Large intestine (tissue), 3 donors: ENCODE results near the gene PURA. TPM values are rescaled to one million over a fixed set of nuclear protein-coding genes. Genes with fewer than 3 reads are reported as not detected.

Source experiments
- DNase-seq, 2 donors: peaks; one replicate each; pipeline versions ENCODE4 v3.0.0 to v3.0.0-alpha.2; 2013
- H3K27ac ChIP-seq: one replicate; pipeline ENCODE4 v1.5.1; 2013; ENCODE audit warnings: low read length
- H3K27me3 ChIP-seq: 2 replicates; pipeline ENCODE4 v1.6.1; 2013; ENCODE audit warnings: low read length; ENCODE audit not compliant: control insufficient read depth, insufficient read depth
- H3K36me3 ChIP-seq: 2 replicates; pipeline ENCODE4 v1.6.1; 2013; ENCODE audit warnings: low read length; ENCODE audit not compliant: control insufficient read depth, insufficient read depth
- H3K4me1 ChIP-seq: one replicate; pipeline ENCODE4 v1.6.1; 2013; ENCODE audit warnings: low read length; ENCODE audit not compliant: control insufficient read depth, insufficient read depth
- H3K4me3 ChIP-seq: one replicate; pipeline ENCODE4 v1.5.1; 2013; ENCODE audit warnings: low read length
- H3K9me3 ChIP-seq: one replicate; pipeline ENCODE4 v1.6.1; 2013; ENCODE audit warnings: mild to moderate bottlenecking, low read depth, low read length, moderate library complexity; ENCODE audit not compliant: control insufficient read depth
- WGBS: methylation state at CpG from one replicate; pipeline ENCODE4 v1.1.5; 2013; ENCODE audit warnings: low lambda C conversion rate; ENCODE audit not compliant: insufficient coverage; 5-methylcytosine and 5-hydroxymethylcytosine counted together
- polyA plus RNA-seq: library from polyadenylated mRNA; unstranded; fragments of 120-200 nt; gene quantifications from one replicate; pipeline ENCODE4 v1.2.1, GENCODE V29; 2013

The PURA gene
- polyA plus RNA-seq, 1 donor: 16.0 TPM

DNA sequence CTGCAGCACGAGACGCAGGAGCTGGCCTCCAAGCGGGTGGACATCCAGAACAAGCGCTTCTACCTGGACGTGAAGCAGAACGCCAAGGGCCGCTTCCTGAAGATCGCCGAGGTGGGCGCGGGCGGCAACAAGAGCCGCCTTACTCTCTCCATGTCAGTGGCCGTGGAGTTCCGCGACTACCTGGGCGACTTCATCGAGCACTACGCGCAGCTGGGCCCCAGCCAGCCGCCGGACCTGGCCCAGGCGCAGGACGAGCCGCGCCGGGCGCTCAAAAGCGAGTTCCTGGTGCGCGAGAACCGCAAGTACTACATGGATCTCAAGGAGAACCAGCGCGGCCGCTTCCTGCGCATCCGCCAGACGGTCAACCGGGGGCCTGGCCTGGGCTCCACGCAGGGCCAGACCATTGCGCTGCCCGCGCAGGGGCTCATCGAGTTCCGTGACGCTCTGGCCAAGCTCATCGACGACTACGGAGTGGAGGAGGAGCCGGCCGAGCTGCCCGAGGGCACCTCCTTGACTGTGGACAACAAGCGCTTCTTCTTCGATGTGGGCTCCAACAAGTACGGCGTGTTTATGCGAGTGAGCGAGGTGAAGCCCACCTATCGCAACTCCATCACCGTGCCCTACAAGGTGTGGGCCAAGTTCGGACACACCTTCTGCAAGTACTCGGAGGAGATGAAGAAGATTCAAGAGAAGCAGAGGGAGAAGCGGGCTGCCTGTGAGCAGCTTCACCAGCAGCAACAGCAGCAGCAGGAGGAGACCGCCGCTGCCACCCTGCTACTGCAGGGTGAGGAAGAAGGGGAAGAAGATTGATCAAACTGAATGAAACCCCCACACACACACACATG lies 654 bp downstream of the PURA start:
- peaks cover 5% of the 10 kb centered on the region for H3K9me3 ChIP-seq
- H3K27ac ChIP-seq: peak overlapping the region; percentile 96
- H3K4me3 ChIP-seq: peak overlapping the region; percentile 75
- peaks cover 32% of the 10 kb centered on the region for H3K27me3 ChIP-seq
- peak; percentile 53 to 84 for DNase-seq
- H3K4me1 ChIP-seq: peaks cover 7% of the 10 kb centered on the region
- H3K36me3 ChIP-seq: no peaks in the 10 kb centered on the region
- no CpG with 5 or more reads among the region's 65 CpGs for WGBS

GRCh38 chr5:140115186-140115500 lies 1.2 kb downstream of the PURA start:
- H3K27ac ChIP-seq: peak overlapping the region; percentile 96
- H3K4me3 ChIP-seq: peak overlapping the region; percentile 75
- WGBS: no CpG with 5 or more reads among the region's 1 CpG
- H3K27me3 ChIP-seq: peaks cover 30% of the 10 kb centered on the region
- peaks cover 7% of the 10 kb centered on the region for H3K4me1 ChIP-seq
- no peak for DNase-seq
- no peaks in the 10 kb centered on the region for H3K36me3 ChIP-seq
- H3K9me3 ChIP-seq: peaks cover 5% of the 10 kb centered on the region

GRCh38 chr5:140116716-140117115 lies 2.8 kb downstream of the PURA start:
- no peak for DNase-seq

GRCh38 chr5:140117523-140117922 lies 3.6 kb downstream of the PURA start:
- Histone ChIP-seq H3K9me3 (peaks cover 5% of the 10 kb centered on the region), H3K36me3 (no peaks in the 10 kb centered on the region), H3K4me3 (no peak overlapping the region), H3K27me3 (peaks cover 10% of the 10 kb centered on the region), H3K27ac (no peak overlapping the region), H3K4me1 (peaks cover 7% of the 10 kb centered on the region)
- WGBS: 60% methylated on average over 1 of the region's 3 CpGs
- no peak for DNase-seq

More at GRCh38 chr5:140116716-140117115, 2.8 kb downstream of the PURA start:
- peaks cover 5% of the 10 kb centered on the region for H3K9me3 ChIP-seq
- peaks cover 18% of the 10 kb centered on the region for H3K27me3 ChIP-seq
- no peak overlapping the region for H3K4me3 ChIP-seq
- no CpG with 5 or more reads among the region's 2 CpGs for WGBS
- peaks cover 7% of the 10 kb centered on the region for H3K4me1 ChIP-seq
- H3K27ac ChIP-seq: no peak overlapping the region
- H3K36me3 ChIP-seq: no peaks in the 10 kb centered on the region

DNA sequence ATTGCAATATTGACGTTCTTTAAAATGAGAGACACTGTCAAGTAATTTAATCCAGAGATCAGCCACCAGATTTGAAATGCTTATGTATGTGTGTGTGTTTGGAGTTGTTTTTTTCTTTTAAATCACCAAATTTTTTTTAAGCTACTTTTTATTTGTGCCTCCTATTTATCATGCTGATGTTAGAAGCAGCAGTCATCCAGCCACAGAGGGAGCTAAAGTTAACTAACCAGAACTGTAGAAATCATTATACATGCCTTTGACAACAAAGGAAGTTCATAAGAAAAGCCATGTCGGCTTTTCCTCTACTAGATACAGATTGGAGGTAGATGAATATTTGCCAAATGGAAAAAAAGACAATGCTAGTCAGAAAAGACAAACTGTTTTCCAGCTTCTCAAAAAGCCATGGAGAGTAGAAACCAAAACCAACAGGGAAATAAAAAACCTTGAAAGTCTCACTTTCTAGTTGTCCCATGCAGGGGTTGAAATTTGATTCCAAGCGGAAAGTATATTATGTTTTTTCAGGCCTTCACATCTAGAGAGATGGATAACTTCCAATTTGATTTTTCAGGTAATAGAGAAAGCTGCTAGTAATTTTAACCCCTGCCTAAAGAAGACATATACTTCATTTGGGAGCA lies 4.5 kb downstream of the PURA start:
- no peak for DNase-seq
- WGBS: 70% methylated on average over 2 of the region's 3 CpGs
- Histone ChIP-seq H3K36me3 (no peaks in the 10 kb centered on the region), H3K27me3 (peaks cover 1% of the 10 kb centered on the region), H3K4me1 (peaks cover 9% of the 10 kb centered on the region), H3K4me3 (no peak overlapping the region), H3K9me3 (peaks cover under 1% of the 10 kb centered on the region), H3K27ac (no peak overlapping the region)

- no peak within 1 kb of the TSS for H3K27ac ChIP-seq
- H3K27me3 ChIP-seq: no peaks in the 10 kb centered on the region
- H3K36me3 ChIP-seq: no peaks in the 10 kb centered on the region
- no peaks in the 10 kb centered on the region for H3K9me3 ChIP-seq
- 100% methylated on average over 2 of the region's 4 CpGs for WGBS
- DNase-seq: no peak
- no peak within 1 kb of the TSS for H3K4me3 ChIP-seq
- H3K4me1 ChIP-seq: peaks cover 2% of the 10 kb centered on the region
Measured at GRCh38 chr5:140125637-140126036, 11.7 kb downstream of the PURA start, which contains the start of gene IGIP. IGIP (plus strand) TSS chr5:140125937; CDS start chr5:140128477, 2,540 bp downstream.

GRCh38 chr5:140126315-140127012 lies 12.6 kb downstream of the PURA start:
- H3K4me1 ChIP-seq: peaks cover 2% of the 10 kb centered on the region

DNA sequence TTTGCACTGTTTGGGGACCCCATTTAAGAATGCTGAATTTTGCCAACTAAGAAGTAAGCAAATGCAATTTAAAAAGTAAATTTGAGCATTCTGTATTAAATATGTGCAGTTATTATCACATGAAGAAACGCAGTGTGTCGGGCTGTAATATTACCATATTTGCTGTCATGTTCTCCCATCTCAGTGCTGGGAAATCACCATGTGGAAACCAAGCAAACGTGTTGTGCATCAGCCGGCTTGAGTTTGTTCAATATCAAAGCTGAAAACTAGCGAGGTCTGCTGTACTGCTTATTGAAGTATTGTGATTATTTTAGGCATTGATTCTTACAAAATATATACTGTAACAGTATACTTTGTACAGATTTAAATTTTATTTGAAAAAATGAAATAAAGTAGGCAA lies 14.5 kb downstream of the PURA start:
- Histone ChIP-seq H3K36me3 (no peaks in the 10 kb centered on the region), H3K4me1 (no peaks in the 10 kb centered on the region), H3K27me3 (no peaks in the 10 kb centered on the region), H3K27ac (no peak overlapping the region), H3K9me3 (no peaks in the 10 kb centered on the region), H3K4me3 (no peak overlapping the region)
- DNase-seq: no peak
- WGBS: no CpG with 5 or more reads among the region's 5 CpGs

More at GRCh38 chr5:140126315-140127012, 12.6 kb downstream of the PURA start:
- 100% methylated on average over 1 of the region's 6 CpGs for WGBS
- Histone ChIP-seq H3K27me3 (no peaks in the 10 kb centered on the region), H3K36me3 (no peaks in the 10 kb centered on the region), H3K4me3 (no peak overlapping the region), H3K27ac (no peak overlapping the region), H3K9me3 (no peaks in the 10 kb centered on the region)
- DNase-seq: no peak

DNA sequence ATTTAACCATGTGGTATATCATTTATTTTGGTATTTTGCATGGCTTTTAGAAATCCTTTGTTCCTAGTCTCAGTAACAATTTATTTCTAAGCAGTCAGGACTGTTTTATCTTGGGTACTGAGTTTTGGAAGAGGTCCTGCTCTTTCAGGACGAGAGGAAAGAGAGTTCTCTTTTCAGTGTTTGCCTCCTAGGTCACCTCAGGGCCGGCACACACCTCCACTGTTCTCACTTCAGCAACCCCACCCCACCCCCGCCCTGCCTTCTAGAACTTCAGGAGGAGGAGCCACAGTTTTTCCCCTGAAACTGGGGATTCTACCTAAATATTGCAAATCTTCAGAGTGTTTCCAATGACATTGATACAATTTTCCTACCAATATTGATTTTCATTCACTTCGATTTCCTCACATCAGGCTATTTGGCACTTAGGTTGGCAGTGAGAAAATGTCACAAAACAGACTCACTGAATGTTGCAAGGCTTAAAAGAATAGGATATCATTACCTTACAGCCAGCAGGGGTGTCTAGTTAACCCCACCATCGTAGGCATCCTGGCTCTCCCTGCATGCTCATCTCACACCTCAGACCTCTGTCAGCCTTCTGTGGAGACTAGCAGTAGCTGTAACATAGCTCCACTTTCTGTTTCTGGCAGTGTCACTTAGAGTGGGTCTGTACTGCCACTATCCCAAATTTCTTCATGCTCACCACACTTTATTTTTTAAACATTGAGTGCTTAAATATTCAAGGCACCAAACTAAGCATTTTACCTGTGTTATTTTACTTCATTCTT lies 17.2 kb downstream of the PURA start:
- H3K27me3 ChIP-seq: no peaks in the 10 kb centered on the region
- WGBS: 80% methylated on average over 1 of the region's 5 CpGs
- no peaks in the 10 kb centered on the region for H3K9me3 ChIP-seq
- no peak overlapping the region for H3K4me3 ChIP-seq
- no peaks in the 10 kb centered on the region for H3K4me1 ChIP-seq
- no peaks in the 10 kb centered on the region for H3K36me3 ChIP-seq
- DNase-seq: no peak
- H3K27ac ChIP-seq: no peak overlapping the region

- no peak overlapping the region for H3K4me3 ChIP-seq
- no peak for DNase-seq
- no peaks in the 10 kb centered on the region for H3K36me3 ChIP-seq
- H3K27me3 ChIP-seq: no peaks in the 10 kb centered on the region
- no peaks in the 10 kb centered on the region for H3K9me3 ChIP-seq
- H3K4me1 ChIP-seq: no peaks in the 10 kb centered on the region
- H3K27ac ChIP-seq: no peak overlapping the region
- WGBS: no CpG with 5 or more reads among the region's 3 CpGs
Measured at GRCh38 chr5:140131967-140132409, 18.1 kb downstream of the PURA start.
